Measurements from ENCODE around the gene LST1. TPM values are rescaled to one million over a fixed set of nuclear protein-coding genes. Genes with fewer than 3 reads are reported as not detected.
"Not testable (repeated sequence)": the region's sequence is repeated elsewhere in the genome, so short reads cannot be mapped to it uniquely, and the experiment has no call there.

LST1 gene
- total RNA-seq, 6 donors from 2014 or later = 7.7 to 132 (median 33.5) TPM

DNA sequence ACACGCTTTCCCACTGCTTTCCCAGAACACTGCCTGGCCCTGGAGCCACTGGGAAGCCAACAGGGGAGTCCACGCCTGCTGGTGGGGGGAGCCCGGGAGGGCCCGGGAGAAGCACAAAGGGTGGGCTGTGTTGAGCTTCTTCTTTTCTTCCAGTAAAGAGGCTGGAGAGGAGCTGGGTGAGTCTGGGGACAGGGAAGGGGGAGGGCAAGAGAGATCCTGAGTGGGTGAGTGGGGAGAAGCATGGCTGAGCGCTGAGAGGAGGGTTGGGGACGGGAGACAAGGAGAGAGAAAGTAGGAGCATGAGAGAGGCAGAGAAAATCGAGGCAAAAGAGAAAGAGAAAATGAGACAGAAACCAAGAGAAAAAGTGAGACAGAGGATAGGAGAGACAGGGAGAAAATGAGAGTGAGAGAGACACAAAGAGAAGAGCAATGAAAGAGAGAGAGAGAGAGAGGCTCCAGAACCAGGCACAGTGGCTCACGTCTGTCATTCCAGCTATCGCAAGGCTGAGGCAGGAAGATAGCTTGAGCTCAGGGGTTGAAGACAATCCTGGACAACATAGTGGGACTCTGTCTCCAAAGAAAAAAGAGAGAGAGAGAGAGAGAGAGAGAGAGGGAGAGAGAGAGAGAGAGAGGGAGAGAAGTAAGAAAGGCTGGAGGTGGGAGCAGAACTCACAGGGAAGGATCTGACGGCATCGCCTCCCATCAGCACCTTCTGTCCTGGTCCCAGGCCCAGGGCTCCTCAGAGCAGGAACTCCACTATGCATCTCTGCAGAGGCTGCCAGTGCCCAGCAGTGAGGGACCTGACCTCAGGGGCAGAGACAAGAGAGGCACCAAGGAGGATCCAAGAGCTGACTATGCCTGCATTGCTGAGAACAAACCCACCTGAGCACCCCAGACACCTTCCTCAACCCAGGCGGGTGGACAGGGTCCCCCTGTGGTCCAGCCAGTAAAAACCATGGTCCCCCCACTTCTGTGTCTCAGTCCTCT lies 2.0 kb downstream of the LST1 start:
- Histone ChIP-seq H3K27ac (peak overlapping the region; percentile 43 to 84 (median 66)), H3K9me3 (no peaks in the 10 kb centered on the region), H3K4me3 (peak overlapping the region in 3 of 4 donors; percentile 9 to 34 (median 22)), H3K4me1 (peaks cover 8 to 32% (median 18%) of the 10 kb centered on the region in 4 donors), H3K36me3 (no peaks in the 10 kb centered on the region), H3K27me3 (no peaks in the 10 kb centered on the region)
- TF ChIP-seq POLR2A (IDR thresholded peaks at IDR 0.05) = no peak
- TF ChIP-seq EP300 (IDR thresholded peaks at IDR 0.05) = no peak
- TF ChIP-seq POLR2AphosphoS5 (IDR thresholded peaks at IDR 0.05) = no peak
- TF ChIP-seq, protein P1, sequence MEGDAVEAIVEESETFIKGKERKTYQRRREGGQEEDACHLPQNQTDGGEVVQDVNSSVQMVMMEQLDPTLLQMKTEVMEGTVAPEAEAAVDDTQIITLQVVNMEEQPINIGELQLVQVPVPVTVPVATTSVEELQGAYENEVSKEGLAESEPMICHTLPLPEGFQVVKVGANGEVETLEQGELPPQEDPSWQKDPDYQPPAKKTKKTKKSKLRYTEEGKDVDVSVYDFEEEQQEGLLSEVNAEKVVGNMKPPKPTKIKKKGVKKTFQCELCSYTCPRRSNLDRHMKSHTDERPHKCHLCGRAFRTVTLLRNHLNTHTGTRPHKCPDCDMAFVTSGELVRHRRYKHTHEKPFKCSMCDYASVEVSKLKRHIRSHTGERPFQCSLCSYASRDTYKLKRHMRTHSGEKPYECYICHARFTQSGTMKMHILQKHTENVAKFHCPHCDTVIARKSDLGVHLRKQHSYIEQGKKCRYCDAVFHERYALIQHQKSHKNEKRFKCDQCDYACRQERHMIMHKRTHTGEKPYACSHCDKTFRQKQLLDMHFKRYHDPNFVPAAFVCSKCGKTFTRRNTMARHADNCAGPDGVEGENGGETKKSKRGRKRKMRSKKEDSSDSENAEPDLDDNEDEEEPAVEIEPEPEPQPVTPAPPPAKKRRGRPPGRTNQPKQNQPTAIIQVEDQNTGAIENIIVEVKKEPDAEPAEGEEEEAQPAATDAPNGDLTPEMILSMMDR (IDR thresholded peaks at IDR 0.05) = no peak
- DNase-seq (no peak), ATAC-seq (ENCODE audit: low FRiP score in 2 of 2) (no peak)
- 59 to 64% methylated on average over 11 to 12 of the region's 12 CpGs for WGBS, 2 donors

DNA sequence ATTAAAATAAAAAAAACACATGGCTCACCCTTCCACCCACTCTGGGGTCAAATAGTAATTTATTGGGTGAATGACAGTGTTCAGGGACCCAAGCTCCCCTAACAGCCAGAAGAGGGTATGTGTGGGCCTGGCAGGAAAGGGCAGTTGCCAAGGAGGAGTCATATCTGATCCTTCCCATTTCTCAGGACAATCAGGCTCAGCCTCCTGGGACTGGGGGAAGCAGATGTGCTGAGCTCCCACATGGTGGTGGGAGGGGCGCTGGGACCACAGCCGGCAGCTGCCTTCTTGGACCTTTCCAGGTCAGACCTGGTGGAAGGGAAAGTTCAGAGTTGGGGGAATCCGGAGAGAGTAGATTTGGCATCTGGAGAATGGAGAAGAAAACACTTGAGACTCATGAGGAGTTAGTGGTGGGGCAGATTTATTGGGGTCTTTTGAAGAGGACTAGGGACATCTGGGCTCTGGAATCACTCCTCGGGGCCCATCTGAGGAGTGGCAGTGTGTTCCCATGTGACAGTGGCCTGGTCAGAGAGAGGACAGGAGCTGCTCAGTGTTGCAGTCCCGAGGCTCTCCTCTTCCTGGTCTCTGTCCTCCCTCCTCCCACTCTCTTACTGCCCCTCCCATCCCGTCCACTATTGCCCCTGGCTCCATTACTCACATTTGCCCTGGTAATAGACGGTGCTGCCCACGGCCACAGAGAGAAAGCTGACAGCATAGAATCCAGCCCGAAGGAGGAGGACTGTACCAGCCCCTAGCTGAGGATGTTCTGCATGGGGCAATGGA lies 3.0 kb downstream of the LST1 start:
- 47 to 55% methylated on average over 9 of the region's 9 CpGs for WGBS, 2 donors
- no peak for DNase-seq
- Histone ChIP-seq H3K27ac (no peak overlapping the region), H3K4me3 (no peak overlapping the region), H3K4me1 (peaks cover 8 to 32% (median 18%) of the 10 kb centered on the region in 4 donors), H3K36me3 (no peaks in the 10 kb centered on the region), H3K9me3 (no peaks in the 10 kb centered on the region), H3K27me3 (no peaks in the 10 kb centered on the region)
- no peak for ATAC-seq (ENCODE audit: low FRiP score in 2 of 2)
- no peak for TF ChIP-seq EP300 (IDR thresholded peaks at IDR 0.05)
- TF ChIP-seq, protein P1 (IDR thresholded peaks at IDR 0.05) = no peak
- no peak for TF ChIP-seq POLR2A (IDR thresholded peaks at IDR 0.05)
- TF ChIP-seq POLR2AphosphoS5 (IDR thresholded peaks at IDR 0.05) = no peak

DNA sequence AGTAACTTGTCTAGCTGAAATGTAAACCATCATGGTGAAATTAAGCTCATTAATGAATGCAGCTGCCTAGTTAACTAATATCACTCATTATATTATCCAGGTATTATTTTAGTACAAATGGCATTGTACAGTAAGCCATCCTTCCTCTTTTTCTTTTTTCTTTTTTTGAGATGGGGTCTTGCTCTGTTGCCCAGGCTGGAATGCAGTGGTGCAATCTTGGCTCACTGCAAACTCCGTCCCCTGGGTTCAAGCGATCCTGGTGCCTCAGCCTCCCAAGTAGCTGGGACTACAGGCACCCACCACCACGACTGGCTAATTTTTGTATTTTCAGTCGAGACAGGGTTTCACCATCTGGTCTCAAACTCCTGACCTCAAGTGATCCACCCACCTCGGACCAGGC lies 4.6 kb downstream of the LST1 start:
- H3K36me3 ChIP-seq; H3K27ac ChIP-seq; H3K4me3 ChIP-seq; H3K27me3 ChIP-seq; DNase-seq; H3K9me3 ChIP-seq; ATAC-seq (ENCODE audit: low FRiP score in 2 of 2): not testable (repeated sequence)
- 81 to 90% methylated on average over 5 of the region's 5 CpGs for WGBS, 2 donors
- peaks cover 3 to 26% (median 12%) of the 10 kb centered on the region in 4 donors for H3K4me1 ChIP-seq

DNA sequence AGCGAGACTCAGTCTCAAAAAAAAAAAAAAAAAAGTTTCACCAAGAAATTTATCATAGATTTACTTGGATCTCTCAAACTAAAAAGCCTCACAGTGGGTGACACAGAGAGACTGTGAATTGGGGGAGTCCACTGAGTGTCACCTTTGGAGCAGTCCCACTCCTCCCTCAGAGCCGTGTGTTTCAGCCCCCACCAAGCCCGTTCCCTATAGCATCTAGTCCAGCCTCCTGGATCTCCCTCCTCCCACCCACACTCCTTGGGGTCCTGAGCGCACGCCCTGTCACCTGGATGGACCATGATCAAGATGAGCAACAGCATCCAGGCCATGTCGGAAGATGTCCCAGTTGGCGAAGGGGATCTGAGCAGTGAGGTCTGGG lies 6.3 kb downstream of the LST1 start:
- Histone ChIP-seq H3K27me3 (no peaks in the 10 kb centered on the region), H3K4me1 (peaks cover 0 to 11% (median 2%) of the 10 kb centered on the region in 4 donors), H3K9me3 (no peaks in the 10 kb centered on the region), H3K27ac (peak overlapping the region in 2 of 4 donors; percentile 12 to 33), H3K4me3 (no peak overlapping the region), H3K36me3 (no peaks in the 10 kb centered on the region)
- ATAC-seq (ENCODE audit: low FRiP score in 2 of 2) = no peak
- no peak for TF ChIP-seq POLR2AphosphoS5 (IDR thresholded peaks at IDR 0.05)
- TF ChIP-seq EP300 (IDR thresholded peaks at IDR 0.05) = no peak
- TF ChIP-seq POLR2A (IDR thresholded peaks at IDR 0.05) = no peak
- TF ChIP-seq, protein P1 (IDR thresholded peaks at IDR 0.05) = no peak
- WGBS, 2 donors = 88 to 90% methylated on average over 7 of the region's 7 CpGs
- no peak for DNase-seq

DNA sequence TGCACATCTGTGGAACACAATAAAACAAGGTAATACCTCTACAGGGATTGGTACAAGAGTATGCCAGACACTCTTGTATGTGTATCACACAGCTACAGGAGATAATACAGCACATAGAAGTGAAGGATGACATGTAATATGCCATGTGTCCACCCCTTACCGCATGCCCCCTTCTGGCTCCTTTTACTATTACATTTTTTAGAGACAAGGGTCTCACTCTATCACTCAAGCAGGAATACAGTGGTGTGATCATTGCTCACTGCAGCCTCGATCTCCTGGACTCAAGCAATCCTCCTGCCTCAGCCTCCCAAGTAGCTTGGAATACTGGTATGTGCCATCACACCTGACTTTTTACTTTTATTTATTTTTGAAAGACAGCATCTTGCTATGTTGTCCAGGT lies 10.9 kb downstream of the LST1 start:
- ATAC-seq (ENCODE audit: low FRiP score in 2 of 2) (peak; percentile 63 to 75), DNase-seq (no peak)
- H3K9me3 ChIP-seq = no peaks in the 10 kb centered on the region
- H3K27ac ChIP-seq = no peak overlapping the region
- TF ChIP-seq, protein P1 (IDR thresholded peaks at IDR 0.05) = peak; percentile 17 to 61 (median 52)
- TF ChIP-seq POLR2A (IDR thresholded peaks at IDR 0.05) (no peak), POLR2AphosphoS5 (IDR thresholded peaks at IDR 0.05) (no peak), EP300 (IDR thresholded peaks at IDR 0.05) (no peak)
- no peaks in the 10 kb centered on the region for H3K36me3 ChIP-seq
- H3K27me3 ChIP-seq = no peaks in the 10 kb centered on the region
- peaks cover 0 to 5% (median 1%) of the 10 kb centered on the region in 4 donors for H3K4me1 ChIP-seq
- H3K4me3 ChIP-seq = no peak overlapping the region
- 24% methylated on average over 2 of the region's 2 CpGs for WGBS, 2 donors

Data from upper lobe of left lung (tissue), 6 donors.